Raji (cell line): ENCODE data around the gene EP300.

Source experiments
- POLR2A ChIP-seq: IDR thresholded peaks from 2 replicates; pipeline ENCODE4 v1.6.1; 2011; ENCODE audit warnings: low read depth, low read length, control low read depth; ENCODE audit not compliant: insufficient read depth

Gene EP300

DNA sequence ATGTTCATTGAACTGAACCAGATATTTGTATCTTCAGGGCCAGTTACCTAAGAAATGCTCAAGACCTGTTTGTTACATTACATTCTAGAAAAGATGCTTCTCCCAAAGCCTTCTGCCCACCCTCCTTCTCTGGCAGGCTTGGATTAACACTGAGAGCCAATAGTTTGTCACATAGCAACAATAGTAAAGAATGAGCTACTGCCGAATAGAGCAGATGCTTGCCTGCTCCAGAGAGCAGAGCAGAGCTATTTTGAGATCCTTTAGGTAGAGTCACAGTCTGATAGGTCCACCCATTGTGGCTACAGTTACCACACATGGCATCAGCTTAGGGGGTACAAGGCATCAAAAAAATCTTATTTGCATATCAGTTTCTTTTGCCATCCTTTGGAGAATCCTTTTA lies 13.5 kb upstream of the EP300 start:
- TF ChIP-seq POLR2A = no peak

DNA sequence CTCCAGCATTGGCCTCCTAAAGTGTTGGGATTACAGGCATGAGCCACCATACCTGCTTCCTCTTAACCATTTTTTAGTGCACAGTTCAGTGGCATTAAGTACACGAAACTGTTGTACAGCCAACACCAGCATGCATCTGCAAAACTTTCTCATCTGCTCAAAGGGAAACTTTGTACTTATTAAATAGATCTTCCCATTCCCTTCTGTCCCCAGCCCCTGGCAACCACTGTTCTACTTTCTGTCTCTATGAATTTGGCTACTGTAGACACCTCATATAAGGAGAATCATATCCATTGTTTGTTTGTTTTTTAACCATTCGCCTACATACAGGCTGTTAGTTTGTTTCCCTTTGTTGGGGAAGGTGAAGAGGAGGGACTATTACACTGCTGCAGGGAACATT lies 6.5 kb upstream of the EP300 start:
- no peak for TF ChIP-seq POLR2A

DNA sequence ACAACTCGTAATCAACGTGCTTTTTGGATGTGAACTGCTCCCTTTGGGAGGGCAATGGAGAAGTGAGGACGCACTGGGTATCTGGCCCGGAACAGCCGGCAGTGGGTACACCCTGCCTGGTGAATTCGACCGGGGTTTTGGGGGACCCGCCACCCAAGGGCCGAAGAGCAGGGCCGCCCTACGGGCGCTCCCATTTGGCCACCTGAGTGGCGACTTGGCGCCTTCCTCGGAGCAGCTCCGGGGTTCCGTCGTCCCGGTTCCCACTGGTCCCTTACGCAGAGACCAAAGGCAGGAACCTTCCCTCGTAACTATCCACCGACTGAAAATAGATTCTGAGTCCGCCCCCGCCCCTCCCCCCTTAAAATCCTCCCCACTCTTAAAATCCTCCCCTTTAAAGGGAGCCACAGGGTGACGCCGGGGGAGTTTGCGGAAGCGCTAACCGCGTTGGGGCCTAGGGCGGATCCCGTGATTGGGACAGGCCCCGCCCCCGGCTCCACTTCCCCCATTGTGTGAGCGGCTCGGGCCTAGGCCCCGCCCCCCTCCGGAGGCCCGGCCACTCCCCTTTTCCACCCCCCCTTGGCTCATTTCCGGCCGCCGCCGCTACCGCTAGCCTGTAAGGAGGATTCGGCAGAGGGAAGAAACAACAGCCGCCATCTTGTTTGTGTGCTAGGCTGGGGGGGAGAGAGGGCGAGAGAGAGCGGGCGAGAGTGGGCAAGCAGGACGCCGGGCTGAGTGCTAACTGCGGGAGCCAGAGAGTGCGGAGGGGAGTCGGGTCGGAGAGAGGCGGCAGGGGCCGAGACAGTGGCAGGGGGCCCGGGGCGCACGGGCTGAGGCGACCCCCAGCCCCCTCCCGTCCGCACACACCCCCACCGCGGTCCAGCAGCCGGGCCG lies 1.0 kb upstream of the EP300 start:
- TF ChIP-seq POLR2A = peak; percentile 70

DNA sequence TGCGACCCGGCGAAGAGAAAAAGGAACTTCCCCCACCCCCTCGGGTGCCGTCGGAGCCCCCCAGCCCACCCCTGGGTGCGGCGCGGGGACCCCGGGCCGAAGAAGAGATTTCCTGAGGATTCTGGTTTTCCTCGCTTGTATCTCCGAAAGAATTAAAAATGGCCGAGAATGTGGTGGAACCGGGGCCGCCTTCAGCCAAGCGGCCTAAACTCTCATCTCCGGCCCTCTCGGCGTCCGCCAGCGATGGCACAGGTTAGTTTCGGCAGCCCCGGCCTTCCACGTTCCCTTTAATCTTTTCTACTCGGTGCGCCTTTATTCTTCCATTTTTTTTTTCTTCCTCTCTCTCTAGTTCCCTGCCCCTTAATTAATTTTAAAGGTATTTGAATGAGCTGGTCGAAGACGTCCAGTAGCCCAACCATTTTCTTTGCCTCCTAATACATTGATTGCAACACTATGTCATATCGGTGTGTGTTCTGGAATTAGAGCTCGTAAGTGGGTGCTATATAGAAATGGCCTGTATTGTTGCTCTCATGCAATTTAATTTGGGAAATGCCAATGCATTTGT lies 537 bp downstream of the EP300 start:
- no peak for TF ChIP-seq POLR2A

DNA sequence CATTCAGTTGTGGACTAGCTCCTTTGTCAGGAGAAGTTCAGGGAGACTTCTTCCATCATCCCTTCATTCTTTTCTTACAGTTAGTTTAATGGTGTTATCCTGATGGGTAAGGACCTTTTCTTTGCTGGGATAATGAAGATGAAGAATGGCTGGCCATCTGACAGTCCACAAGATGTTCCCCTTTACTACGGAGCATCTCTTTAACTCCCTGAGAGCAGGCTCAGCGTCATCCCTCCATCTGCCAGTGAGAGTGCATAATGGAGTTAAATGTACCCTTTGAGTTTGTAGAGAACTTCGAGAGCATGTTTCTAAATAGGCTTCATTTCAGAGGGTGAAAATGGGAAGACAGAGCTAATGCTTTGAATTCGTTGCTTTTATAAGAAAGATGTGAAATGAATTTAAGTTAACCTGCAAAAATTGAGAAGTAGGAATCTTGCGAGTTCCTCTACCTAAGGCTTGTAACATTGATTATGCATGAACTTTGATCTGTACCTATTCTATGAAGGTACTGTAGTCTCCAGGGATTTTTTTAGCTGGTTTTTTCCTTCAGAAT lies 1.7 kb downstream of the EP300 start:
- no peak for TF ChIP-seq POLR2A

DNA sequence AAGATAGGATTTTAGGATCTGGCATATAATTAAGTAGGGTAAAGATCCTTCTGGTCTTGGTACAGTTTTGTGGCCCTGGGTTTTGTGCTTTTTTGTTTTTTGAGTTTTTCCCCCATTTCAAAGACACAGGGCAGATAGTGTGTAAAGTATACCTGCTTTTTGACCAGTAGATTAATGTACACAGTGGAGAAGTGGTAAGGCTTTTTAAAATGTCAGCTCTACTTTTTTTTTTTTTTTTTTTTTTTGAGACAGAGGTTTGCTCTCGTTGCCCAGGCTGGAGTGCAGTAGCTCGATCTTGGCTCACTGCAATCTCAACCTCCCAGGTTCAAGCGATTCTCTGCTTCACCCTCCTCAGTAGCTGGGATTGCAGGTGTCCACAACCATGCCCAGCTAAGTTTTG lies 4.0 kb downstream of the EP300 start:
- TF ChIP-seq POLR2A = no peak

DNA sequence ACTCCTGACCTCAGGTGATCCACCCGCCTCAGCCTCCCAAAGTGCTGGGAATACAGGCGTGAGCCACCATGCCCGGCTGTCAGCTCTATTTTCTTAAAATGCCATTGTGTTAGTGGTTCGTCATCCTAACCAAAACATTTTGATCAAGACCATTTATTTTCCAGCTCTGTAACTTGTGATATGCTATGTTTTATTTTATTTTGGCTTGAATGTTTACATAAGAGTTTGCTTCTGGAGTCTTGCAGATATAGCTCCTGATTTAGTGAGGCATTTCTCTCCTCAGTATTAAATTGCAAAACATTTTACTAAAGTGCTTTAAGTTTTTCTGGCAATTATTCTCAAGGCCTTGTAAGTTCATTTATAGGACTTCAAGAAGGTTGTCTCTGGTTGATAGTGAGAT lies 4.4 kb downstream of the EP300 start:
- no peak for TF ChIP-seq POLR2A

DNA sequence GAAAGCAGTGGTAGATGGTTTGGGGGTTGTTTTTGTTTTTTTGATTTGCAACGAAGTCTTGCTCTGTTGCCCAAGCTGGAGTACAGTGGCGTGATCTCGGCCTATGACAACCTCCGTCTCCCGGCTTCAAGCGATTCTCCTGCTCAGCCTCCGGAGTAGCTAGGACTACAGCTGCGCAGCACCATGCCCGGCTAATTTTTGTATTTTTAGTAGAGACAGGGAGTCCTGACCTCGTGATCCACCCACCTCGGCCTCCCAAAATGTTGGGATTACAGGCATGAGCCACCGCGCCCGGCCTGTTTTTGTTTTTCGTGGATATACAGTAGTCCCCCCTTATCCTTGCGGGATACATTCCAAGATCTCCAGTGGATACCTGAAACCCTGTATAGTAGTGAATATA lies 6.6 kb downstream of the EP300 start:
- no peak for TF ChIP-seq POLR2A

DNA sequence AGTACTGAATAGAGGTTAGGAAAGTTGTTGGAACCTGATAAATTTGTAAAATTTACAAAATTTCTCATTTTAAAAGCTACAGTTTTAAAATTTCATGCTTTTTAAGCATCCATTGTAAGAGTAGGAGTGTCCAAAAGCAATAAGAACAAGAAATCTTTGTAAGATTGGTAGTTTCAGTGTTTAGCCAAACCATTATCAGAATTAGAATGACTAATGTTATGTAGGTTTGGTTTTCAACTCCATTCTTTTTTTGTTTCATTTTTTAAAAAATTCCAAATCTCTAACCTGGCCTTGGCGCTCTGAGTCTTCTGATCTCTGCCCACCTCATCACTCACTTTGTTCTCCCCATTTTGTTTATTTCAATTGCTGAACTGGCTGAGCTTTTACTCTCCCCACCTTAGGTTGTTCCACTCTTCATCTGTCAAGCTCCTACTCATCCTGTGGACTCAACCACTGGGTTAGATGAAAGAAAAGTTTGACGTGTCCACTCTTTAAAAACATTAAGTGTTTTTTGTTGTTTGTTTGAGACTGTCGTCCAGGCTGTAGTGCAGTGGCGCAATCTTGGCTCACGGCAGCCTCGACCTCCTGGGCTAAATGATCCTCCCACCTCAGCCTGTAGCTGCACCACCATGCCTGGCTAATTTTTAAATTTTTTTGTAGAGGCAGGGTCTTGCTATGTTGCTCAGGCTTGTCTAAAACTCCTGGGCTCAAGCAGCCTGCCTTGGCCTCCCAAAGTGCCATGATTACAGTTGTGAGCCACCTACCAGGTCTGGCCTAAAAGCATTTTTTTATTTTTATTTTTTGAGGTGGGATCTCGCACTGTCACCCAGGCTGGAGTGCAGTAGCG lies 14.0 kb downstream of the EP300 start:
- TF ChIP-seq POLR2A = no peak

DNA sequence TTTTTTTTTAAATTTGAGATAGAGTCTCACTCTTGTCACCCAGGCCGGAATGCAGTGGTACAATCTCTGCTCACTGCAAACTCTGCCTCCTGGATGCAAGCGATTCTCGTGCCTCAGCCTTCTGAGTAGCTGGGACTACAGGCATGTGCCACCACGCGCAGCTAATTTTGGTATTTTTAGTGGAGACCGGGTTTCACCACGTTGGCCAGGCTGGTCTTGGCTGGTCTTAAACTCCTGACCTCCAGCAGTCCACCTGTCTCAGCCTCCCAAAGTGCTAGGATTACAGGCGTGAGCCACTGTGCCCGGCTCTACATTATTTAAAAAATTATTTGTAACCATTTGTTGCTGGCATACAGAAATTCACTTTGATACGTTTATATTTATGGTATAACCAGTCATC lies 18.6 kb downstream of the EP300 start:
- TF ChIP-seq POLR2A = no peak

DNA sequence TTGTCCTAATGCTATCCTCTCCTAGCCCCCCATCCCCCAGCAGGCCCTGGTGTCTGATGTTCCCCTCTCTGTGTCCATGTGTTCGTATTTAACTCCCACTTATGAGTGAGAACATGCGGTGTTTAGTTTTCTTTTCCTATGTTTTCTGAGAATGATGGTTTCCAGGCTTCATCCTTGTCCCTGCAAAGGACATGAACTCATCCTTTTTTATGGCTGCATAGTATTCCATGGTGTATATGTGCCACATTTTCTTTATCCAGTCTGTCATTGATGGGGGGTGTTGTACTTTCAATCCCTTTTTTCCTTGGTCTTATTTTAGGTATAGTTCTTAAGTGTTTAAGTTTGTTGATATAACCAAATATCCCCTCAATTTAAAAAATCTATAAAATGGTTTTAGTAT lies 23.9 kb downstream of the EP300 start:
- TF ChIP-seq POLR2A = no peak

DNA sequence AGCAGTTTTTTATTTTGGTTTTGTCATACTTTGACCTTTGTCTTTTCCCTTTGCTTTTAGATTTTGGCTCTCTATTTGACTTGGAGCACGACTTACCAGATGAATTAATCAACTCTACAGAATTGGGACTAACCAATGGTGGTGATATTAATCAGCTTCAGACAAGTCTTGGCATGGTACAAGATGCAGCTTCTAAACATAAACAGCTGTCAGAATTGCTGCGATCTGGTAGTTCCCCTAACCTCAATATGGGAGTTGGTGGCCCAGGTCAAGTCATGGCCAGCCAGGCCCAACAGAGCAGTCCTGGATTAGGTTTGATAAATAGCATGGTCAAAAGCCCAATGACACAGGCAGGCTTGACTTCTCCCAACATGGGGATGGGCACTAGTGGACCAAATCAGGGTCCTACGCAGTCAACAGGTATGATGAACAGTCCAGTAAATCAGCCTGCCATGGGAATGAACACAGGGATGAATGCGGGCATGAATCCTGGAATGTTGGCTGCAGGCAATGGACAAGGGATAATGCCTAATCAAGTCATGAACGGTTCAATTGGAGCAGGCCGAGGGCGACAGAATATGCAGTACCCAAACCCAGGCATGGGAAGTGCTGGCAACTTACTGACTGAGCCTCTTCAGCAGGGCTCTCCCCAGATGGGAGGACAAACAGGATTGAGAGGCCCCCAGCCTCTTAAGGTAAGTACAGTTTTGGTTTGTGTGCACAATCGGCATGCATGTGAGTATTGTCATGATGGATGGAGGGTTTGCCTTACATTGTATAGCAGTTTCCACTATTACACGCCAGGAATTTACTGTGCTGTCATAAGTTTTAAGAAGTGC lies 25.0 kb downstream of the EP300 start:
- no peak for TF ChIP-seq POLR2A

DNA sequence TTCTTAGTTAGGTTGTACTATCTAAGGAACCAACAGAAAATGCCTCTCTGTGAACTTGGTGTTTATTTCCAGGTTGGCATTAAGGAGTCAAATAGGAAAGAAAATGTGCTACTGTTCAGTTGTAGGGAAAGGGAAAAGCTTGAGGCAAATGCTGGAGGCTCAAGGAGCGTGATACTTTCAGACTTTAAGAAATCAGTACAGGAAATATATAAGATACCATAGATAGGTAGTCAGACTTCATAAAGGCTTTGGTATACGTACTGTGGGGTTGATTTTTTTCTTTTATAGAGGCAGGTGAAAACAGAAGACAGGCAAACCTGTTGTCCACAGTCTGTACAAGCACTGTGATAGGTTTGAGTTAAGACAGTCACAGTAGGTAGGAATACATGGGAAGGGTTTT lies 30.8 kb downstream of the EP300 start:
- no peak for TF ChIP-seq POLR2A

DNA sequence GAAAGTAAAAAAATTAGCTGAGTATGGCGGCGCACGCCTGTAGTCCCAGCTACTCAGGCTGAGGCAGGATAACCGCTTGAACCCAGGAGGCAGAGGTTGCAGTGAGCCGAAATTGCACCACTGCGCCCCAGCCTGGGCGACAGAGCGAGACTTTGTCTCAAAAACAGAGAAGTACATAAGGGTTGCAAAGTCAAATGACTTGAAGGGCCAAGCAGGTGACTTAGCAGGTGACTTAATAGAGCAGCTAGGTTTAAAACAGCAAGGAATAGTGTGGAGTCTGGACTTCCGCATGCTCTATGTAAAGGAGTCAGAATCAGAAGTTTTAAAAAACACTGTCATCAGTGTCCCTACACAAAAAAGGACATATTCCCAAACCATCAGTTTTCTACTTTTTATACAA lies 31.7 kb downstream of the EP300 start:
- no peak for TF ChIP-seq POLR2A

DNA sequence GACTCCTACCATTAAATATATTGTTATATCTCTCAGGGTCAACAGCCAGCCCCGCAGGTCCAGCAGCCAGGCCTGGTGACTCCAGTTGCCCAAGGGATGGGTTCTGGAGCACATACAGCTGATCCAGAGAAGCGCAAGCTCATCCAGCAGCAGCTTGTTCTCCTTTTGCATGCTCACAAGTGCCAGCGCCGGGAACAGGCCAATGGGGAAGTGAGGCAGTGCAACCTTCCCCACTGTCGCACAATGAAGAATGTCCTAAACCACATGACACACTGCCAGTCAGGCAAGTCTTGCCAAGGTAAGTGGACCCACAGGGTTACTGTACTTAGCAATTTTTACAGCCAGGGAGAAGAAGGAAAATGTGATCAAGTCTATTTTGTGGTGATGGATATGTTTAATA lies 35.1 kb downstream of the EP300 start:
- TF ChIP-seq POLR2A = no peak
